SK-N-SH treated with all-trans-retinoic acid at 6 μM for 48 hours (cell line): Measurements from ENCODE around the gene USH1G.

Source experiments
- ATAC-seq: fragments of 200-7000 bp; cut with Tn5 transposase; 3 replicates; pipeline ENCODE4 v1.9.1; 2020; ENCODE audit warnings: mild to moderate bottlenecking, moderate library complexity
- ARNTL ChIP-seq: fragments of 450-650 bp; formaldehyde crosslinking; IDR thresholded peaks from 2 replicates; pipeline ENCODE4 v1.5.0; 2020; ENCODE audit warnings: low read depth, mild to moderate bottlenecking, moderate library complexity, borderline replicate concordance
- BACH2 ChIP-seq: fragments of 250-450 bp; sonication (Bioruptor Pico); IDR thresholded peaks from 2 replicates; pipeline ENCODE4 v1.9.0; 2021; ENCODE audit warnings: mild to moderate bottlenecking, borderline replicate concordance
- CSDC2 ChIP-seq: fragments of 250-450 bp; sonication (Bioruptor Pico); IDR thresholded peaks from 2 replicates; pipeline ENCODE4 v1.5.0; 2020; ENCODE audit warnings: mild to moderate bottlenecking, moderate library complexity
- ESRRG ChIP-seq: fragments of 250-450 bp; sonication (Bioruptor Pico); IDR thresholded peaks from 2 replicates; pipeline ENCODE4 v1.6.1; 2021; ENCODE audit warnings: mild to moderate bottlenecking
- GLIS3 ChIP-seq: fragments of 250-450 bp; sonication (Bioruptor Pico); IDR thresholded peaks from 2 replicates; pipeline ENCODE4 v1.5.0; 2020; ENCODE audit warnings: mild to moderate bottlenecking, moderate library complexity
- OSR1 ChIP-seq: fragments of 250-450 bp; sonication (Bioruptor Pico); IDR thresholded peaks from 2 replicates; pipeline ENCODE4 v1.8.0; 2022; ENCODE audit warnings: moderate library complexity, mild to moderate bottlenecking, inconsistent platforms
- PPARA ChIP-seq: fragments of 250-450 bp; sonication (Bioruptor Pico); IDR thresholded peaks from 2 replicates; pipeline ENCODE4 v1.5.0; 2020; ENCODE audit warnings: mild to moderate bottlenecking, borderline replicate concordance
- RARB ChIP-seq: fragments of 250-450 bp; sonication (Bioruptor Pico); IDR thresholded peaks from 2 replicates; pipeline ENCODE4 v1.8.0; 2021; ENCODE audit warnings: mild to moderate bottlenecking, moderate library complexity
- SNAI2 ChIP-seq: fragments of 250-450 bp; sonication (Bioruptor Pico); IDR thresholded peaks from 2 replicates; pipeline ENCODE4 v1.5.0; 2020; ENCODE audit warnings: mild to moderate bottlenecking, moderate library complexity
- TCF4 ChIP-seq: fragments of 250-450 bp; sonication (Bioruptor Pico); IDR thresholded peaks from 2 replicates; pipeline ENCODE4 v1.8.0; 2021; ENCODE audit warnings: mild to moderate bottlenecking, moderate library complexity, borderline replicate concordance
- TOX ChIP-seq: fragments of 250-450 bp; sonication (Bioruptor Pico); IDR thresholded peaks from 2 replicates; pipeline ENCODE4 v1.8.0; 2021; ENCODE audit warnings: mild to moderate bottlenecking, moderate library complexity, borderline replicate concordance
- TSHZ2 ChIP-seq: fragments of 250-450 bp; sonication (Bioruptor Pico); IDR thresholded peaks from 2 replicates; pipeline ENCODE4 v1.5.0; 2020; ENCODE audit warnings: mild to moderate bottlenecking, moderate library complexity
- ZC3H10 ChIP-seq: fragments of 250-450 bp; sonication (Bioruptor Pico); IDR thresholded peaks from 2 replicates; pipeline ENCODE4 v1.5.1; 2021; ENCODE audit warnings: mild to moderate bottlenecking, moderate library complexity
- ZFP3 ChIP-seq: fragments of 250-450 bp; sonication (Bioruptor Pico); IDR thresholded peaks from 2 replicates; pipeline ENCODE4 v1.5.0; 2020; ENCODE audit warnings: mild to moderate bottlenecking, moderate library complexity
- ZFP30 ChIP-seq: fragments of 450-650 bp; formaldehyde crosslinking; IDR thresholded peaks from 2 replicates; pipeline ENCODE4 v1.5.0; 2022; ENCODE audit warnings: mild to moderate bottlenecking, moderate library complexity
- ZNF565 ChIP-seq: fragments of 450-650 bp; formaldehyde crosslinking; conservative IDR thresholded peaks from 2 replicates; pipeline ENCODE4 v1.5.0; 2020; ENCODE audit warnings: low read depth, mild to moderate bottlenecking, moderate library complexity
- ZNF70 ChIP-seq: fragments of 450-650 bp; formaldehyde crosslinking; IDR thresholded peaks from 2 replicates; pipeline ENCODE4 v1.5.0; 2020; ENCODE audit warnings: mild to moderate bottlenecking, moderate library complexity
- ZNF8 ChIP-seq: fragments of 450-650 bp; formaldehyde crosslinking; IDR thresholded peaks from 2 replicates; pipeline ENCODE4 v1.5.0; 2020; ENCODE audit warnings: mild to moderate bottlenecking, moderate library complexity
- TF ChIP-seq, protein P1 (sequence below): fragments of 250-450 bp; sonication (Bioruptor Pico); IDR thresholded peaks from 2 replicates; pipeline ENCODE4 v1.5.1; 2021; ENCODE audit warnings: mild to moderate bottlenecking, moderate library complexity
- TF ChIP-seq, protein P2 (sequence below): fragments of 250-450 bp; sonication (Bioruptor Pico); IDR thresholded peaks from 2 replicates; pipeline ENCODE4 v1.8.0; 2021; ENCODE audit warnings: low read depth, mild to moderate bottlenecking, moderate library complexity, borderline replicate concordance

The USH1G gene

GRCh38 chr17:74918906-74919305 lies 4.1 kb downstream of the USH1G start:
- TF ChIP-seq PPARA (CRISPR knock-in tag), result no peak
- TF ChIP-seq, protein P1, sequence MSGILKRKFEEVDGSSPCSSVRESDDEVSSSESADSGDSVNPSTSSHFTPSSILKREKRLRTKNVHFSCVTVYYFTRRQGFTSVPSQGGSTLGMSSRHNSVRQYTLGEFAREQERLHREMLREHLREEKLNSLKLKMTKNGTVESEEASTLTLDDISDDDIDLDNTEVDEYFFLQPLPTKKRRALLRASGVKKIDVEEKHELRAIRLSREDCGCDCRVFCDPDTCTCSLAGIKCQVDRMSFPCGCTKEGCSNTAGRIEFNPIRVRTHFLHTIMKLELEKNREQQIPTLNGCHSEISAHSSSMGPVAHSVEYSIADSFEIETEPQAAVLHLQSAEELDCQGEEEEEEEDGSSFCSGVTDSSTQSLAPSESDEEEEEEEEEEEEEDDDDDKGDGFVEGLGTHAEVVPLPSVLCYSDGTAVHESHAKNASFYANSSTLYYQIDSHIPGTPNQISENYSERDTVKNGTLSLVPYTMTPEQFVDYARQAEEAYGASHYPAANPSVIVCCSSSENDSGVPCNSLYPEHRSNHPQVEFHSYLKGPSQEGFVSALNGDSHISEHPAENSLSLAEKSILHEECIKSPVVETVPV, result no peak
- no peak for TF ChIP-seq GLIS3 (CRISPR knock-in tag)
- no peak for TF ChIP-seq SNAI2
- no peak for ATAC-seq

DNA sequence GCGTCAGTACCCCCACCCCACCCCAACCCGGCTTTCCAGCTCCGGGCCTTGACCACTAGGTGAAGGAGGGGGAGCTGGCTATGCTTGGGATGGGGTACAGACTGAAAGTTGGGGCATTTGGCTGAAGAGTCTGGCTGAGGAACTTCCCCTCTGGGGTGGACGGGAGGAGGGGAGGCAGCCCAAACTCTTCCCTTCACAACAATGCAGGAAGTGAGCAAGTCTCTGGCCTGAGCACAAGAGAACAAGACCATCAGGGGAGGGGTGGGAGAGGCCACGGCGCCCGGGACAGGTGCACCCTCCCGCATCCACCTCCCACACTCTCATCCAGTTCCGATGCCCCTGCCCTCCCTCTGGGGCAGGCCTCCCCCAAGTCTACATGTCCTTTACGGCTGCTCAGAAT lies 5.6 kb downstream of the USH1G start:
- TF ChIP-seq ZC3H10, result no peak
- TF ChIP-seq OSR1 (CRISPR knock-in tag), result no peak
- TF ChIP-seq ZFP3 (CRISPR knock-in tag), result no peak
- TF ChIP-seq ZFP30 (CRISPR knock-in tag), result no peak
- no peak for TF ChIP-seq ZNF8 (CRISPR knock-in tag)
- no peak for TF ChIP-seq CSDC2
- no peak for TF ChIP-seq TSHZ2
- TF ChIP-seq, protein P2, sequence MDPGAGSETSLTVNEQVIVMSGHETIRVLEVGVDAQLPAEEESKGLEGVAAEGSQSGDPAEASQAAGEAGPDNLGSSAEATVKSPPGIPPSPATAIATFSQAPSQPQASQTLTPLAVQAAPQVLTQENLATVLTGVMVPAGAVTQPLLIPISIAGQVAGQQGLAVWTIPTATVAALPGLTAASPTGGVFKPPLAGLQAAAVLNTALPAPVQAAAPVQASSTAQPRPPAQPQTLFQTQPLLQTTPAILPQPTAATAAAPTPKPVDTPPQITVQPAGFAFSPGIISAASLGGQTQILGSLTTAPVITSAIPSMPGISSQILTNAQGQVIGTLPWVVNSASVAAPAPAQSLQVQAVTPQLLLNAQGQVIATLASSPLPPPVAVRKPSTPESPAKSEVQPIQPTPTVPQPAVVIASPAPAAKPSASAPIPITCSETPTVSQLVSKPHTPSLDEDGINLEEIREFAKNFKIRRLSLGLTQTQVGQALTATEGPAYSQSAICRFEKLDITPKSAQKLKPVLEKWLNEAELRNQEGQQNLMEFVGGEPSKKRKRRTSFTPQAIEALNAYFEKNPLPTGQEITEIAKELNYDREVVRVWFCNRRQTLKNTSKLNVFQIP (CRISPR knock-in tag), result no peak
- TF ChIP-seq ZNF70, result no peak
- no peak for TF ChIP-seq BACH2 (CRISPR knock-in tag)
- no peak for TF ChIP-seq ESRRG
- TF ChIP-seq, protein P1, result no peak
- no peak for TF ChIP-seq ARNTL (CRISPR knock-in tag)
- TF ChIP-seq PPARA (CRISPR knock-in tag), result no peak
- no peak for TF ChIP-seq ZNF565 (CRISPR knock-in tag)
- no peak for TF ChIP-seq TCF4 (CRISPR knock-in tag)
- TF ChIP-seq, all 23 proteins: peak for 0
- no peak for ATAC-seq

DNA sequence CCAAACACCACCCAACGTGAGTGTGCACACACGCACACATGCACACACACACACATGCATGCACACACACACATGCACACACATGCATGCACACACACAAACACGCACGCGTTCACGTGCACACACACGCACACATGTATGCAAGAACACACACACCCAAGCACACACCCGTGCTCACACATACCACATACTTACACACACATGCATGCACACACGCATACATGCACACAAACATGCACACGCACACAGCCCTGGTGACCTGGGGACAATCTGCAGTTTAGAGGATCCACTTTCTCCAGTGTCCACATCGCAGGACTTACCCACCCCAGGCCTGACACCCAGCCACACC lies 6.2 kb downstream of the USH1G start:
- no peak for ATAC-seq
- TF ChIP-seq ZNF8 (CRISPR knock-in tag) (no peak), TCF4 (CRISPR knock-in tag) (no peak), ZC3H10 (no peak), TSHZ2 (no peak), PPARA (CRISPR knock-in tag) (no peak), ZNF565 (CRISPR knock-in tag) (no peak), SNAI2 (no peak), OSR1 (CRISPR knock-in tag) (no peak), TOX (CRISPR knock-in tag) (no peak), BACH2 (CRISPR knock-in tag) (no peak), ZFP30 (CRISPR knock-in tag) (no peak), CSDC2 (no peak), ARNTL (CRISPR knock-in tag) (no peak), RARB (no peak), GLIS3 (CRISPR knock-in tag) (no peak), ZFP3 (CRISPR knock-in tag) (no peak)
- TF ChIP-seq, protein P2 (CRISPR knock-in tag), result no peak
- TF ChIP-seq, protein P1, result no peak
